Central memory CD4-positive, alpha-beta T cell (primary cell): ENCODE data around the gene RBM7.

Experiments
- DNase-seq: peaks from one replicate; pipeline ENCODE4 v3.0.0; 2022

RBM7 gene

DNA sequence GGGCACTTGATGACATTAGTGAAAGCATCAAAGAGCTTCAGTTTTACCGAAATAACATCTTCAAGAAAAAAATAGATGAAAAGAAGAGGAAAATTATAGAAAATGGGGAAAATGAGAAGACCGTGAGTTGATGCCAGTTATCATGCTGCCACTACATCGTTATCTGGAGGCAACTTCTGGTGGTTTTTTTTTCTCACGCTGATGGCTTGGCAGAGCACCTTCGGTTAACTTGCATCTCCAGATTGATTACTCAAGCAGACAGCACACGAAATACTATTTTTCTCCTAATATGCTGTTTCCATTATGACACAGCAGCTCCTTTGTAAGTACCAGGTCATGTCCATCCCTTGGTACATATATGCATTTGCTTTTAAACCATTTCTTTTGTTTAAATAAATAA, 49.4 kb downstream of the RBM7 start:
- no peak for DNase-seq

DNA sequence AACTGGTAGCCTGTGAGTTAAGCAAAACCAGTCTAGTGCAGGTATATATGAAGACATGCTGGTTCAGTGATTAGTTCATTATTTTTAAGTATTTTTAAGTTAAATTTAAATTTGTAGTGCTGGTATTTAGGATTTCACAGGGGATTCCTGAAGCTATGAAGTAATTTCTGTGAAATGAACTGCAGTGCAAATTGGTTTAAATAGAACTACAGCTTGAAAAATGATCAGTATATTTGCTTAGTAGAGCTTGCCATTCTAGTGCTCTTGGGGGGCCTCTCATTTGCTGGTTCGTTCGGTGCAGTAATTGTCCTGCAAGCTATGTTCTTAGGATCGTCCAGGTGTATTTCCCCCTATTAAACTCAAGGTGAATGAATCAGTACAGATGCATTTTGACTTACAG, 51.9 kb downstream of the RBM7 start:
- DNase-seq = no peak
